GM12892 (cell line): ENCODE results near the gene TM9SF3.

Experiments
- POLR2A ChIP-seq: IDR thresholded peaks from 2 replicates; pipeline ENCODE4 v1.6.1; 2011; ENCODE audit warnings: low read depth, low read length, control low read depth
- POLR2AphosphoS5 ChIP-seq: IDR thresholded peaks from 2 replicates; pipeline ENCODE4 v1.6.1; 2011; ENCODE audit warnings: low read depth, low read length, control low read depth
- TAF1 ChIP-seq: IDR thresholded peaks from 2 replicates; pipeline ENCODE4 v1.6.1; 2011; ENCODE audit warnings: low read depth, mild to moderate bottlenecking, control low read depth, low read length, borderline replicate concordance

DNA sequence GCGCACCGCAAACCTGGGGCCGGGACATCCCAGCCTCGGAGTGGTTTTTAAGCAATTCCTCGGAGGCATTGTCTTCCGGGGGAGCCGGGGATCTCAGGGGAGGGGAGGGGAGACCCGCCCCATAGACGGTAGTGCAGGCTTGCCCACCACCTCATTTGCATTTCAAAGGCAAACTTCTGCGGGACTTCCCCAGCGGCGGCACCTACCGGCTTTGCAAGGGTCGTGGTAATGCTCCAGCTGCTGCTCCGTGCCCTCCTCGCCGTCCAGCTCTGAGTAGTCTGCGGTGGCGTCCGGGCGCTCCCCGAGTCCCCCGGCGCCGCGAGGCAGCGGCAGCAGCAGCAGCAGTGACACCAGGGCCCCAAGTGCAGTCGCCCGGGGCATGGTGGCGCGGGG lies 73.5 kb downstream of the TM9SF3 start:
- no peak for TF ChIP-seq TAF1
- no peak for TF ChIP-seq POLR2A
- no peak for TF ChIP-seq POLR2AphosphoS5
